HepG2 (cell line): Measurements from ENCODE around the gene CPEB3. TPM values are rescaled to one million over a fixed set of nuclear protein-coding genes. Genes with fewer than 3 reads are reported as not detected.

ENCODE experiments used
- ATAC-seq: fragments of 200-7000 bp; cut with Tn5 transposase; 3 replicates; pipeline ENCODE4 v1.9.1; 2020; ENCODE audit warnings: mild to moderate bottlenecking, moderate library complexity
- BruUV-seq: library from RNA; stranded (reverse); fragments of 400-500 nt; replicated peaks from 2 replicates; lab custom pipeline; 2021; lab: Mats Ljungman, UMichigan
- CTCF ChIA-PET: fragments of 300-600 bp; formaldehyde crosslinking; extraction: SDS; loops from one replicate; lab custom pipeline; 2021; ENCODE audit warnings: low total read pairs, inconsistent platforms, low intra/inter-chr PET ratio; lab: Yijun Ruan, JAX
- POLR2A ChIA-PET: fragments of 350-600 bp; sonication (Branson Sonifier 250); formaldehyde crosslinking; loops from one replicate; lab custom pipeline; 2020; ENCODE audit warnings: antibody characterized with exemption, inconsistent platforms; lab: Yijun Ruan, JAX
- DNase-seq: peaks from one replicate; pipeline ENCODE4 v3.0.0-alpha.2; 2015; ENCODE audit warnings: low spot score
- FAIRE-seq: peaks from 3 replicates; lab custom pipeline; 2011; peaks lifted over from hg19 to GRCh38; lab: Jason Lieb, UNC
- H2AFZ ChIP-seq: one replicate; pipeline ENCODE4 v1.6.1; 2011; ENCODE audit warnings: low read length, inconsistent platforms
- H3K27ac ChIP-seq: fragments of 300-600 bp; 3 replicates; pipeline ENCODE4 v1.8.0; 2011; ENCODE audit warnings: mixed run types, mild to moderate bottlenecking, mixed read lengths, low read length, inconsistent platforms; ENCODE audit not compliant: insufficient read depth; ENCODE audit errors: extremely low read length
- H3K27me3 ChIP-seq, 2 experiments: fragments of 200-600 bp in 1 of 2; 2 replicates in 1 of 2; 3 replicates in 1 of 2; pipeline versions ENCODE4 v1.6.0 to v1.8.0; 2011; ENCODE audit warnings: low read length in 2 of 2, mild to moderate bottlenecking in 2 of 2, moderate library complexity in 2 of 2, inconsistent platforms in 1 of 2; ENCODE audit not compliant: insufficient read depth in 2 of 2, control insufficient read depth in 1 of 2
- H3K36me3 ChIP-seq, 2 experiments: fragments of 200-600 bp in 1 of 2; replicated peaks in 1 of 2; 2 replicates in 1 of 2; 3 replicates in 1 of 2; pipeline versions ENCODE4 v1.5.1 to v1.8.0; 2011; ENCODE audit warnings: low read length in 2 of 2, inconsistent platforms in 1 of 2; ENCODE audit not compliant: insufficient read depth in 2 of 2, control insufficient read depth in 1 of 2
- H3K4me1 ChIP-seq: 2 replicates; pipeline ENCODE4 v1.5.1; 2012; ENCODE audit warnings: low read length, inconsistent platforms; ENCODE audit not compliant: insufficient read depth
- H3K4me2 ChIP-seq: 2 replicates; pipeline ENCODE4 v1.6.0; 2011; ENCODE audit warnings: low read depth, low read length, inconsistent platforms
- H3K4me3 ChIP-seq, 3 experiments: fragments of 200-600 bp in 1 of 3; sonication (generic), shearing (Covaris generic) in 1 of 3; replicated peaks in 1 of 3; 2 replicates each; pipeline ENCODE4 v1.5.1; 2011 to 2016; ENCODE audit warnings: low read length in 3 of 3, inconsistent platforms in 2 of 3, low read depth in 2 of 3, mild to moderate bottlenecking in 2 of 3, control low read depth in 1 of 3, mixed read lengths in 1 of 3; ENCODE audit not compliant: insufficient read depth in 1 of 3
- H3K79me2 ChIP-seq: one replicate; pipeline ENCODE4 v1.6.1; 2011; ENCODE audit warnings: low read length, inconsistent platforms; ENCODE audit not compliant: insufficient read depth
- H3K9ac ChIP-seq: 2 replicates; pipeline ENCODE4 v1.6.0; 2011; ENCODE audit warnings: mild to moderate bottlenecking, low read depth, low read length, inconsistent platforms; ENCODE audit not compliant: insufficient read depth
- H3K9me3 ChIP-seq: 2 replicates; pipeline ENCODE4 v1.5.1; 2012; ENCODE audit warnings: mild to moderate bottlenecking, low read length
- H4K20me1 ChIP-seq: 2 replicates; pipeline ENCODE4 v1.6.0; 2011; ENCODE audit warnings: inconsistent platforms, mild to moderate bottlenecking, low read length, moderate library complexity; ENCODE audit not compliant: insufficient read depth
- ARNT ChIP-seq: fragments of 450-650 bp; IDR thresholded peaks from 2 replicates; pipeline ENCODE4 v1.6.1; 2017
- ATF7 ChIP-seq, 2 experiments: fragments of 450-650 bp in 1 of 2; sonication (generic) in 1 of 2; formaldehyde crosslinking in 1 of 2; IDR thresholded peaks; 2 replicates each; pipeline versions ENCODE4 v1.4.0 to v1.6.1; 2016 to 2020; ENCODE audit warnings: antibody characterized with exemption in 1 of 2, mild to moderate bottlenecking in 1 of 2, missing genetic modification reagents in 1 of 2
- CBFB ChIP-seq: sonication (generic); formaldehyde crosslinking; IDR thresholded peaks from 2 replicates; pipeline ENCODE4 v1.4.0; 2020; ENCODE audit warnings: missing genetic modification reagents
- CREBL2 ChIP-seq: sonication (generic); formaldehyde crosslinking; IDR thresholded peaks from 2 replicates; pipeline ENCODE4 v1.8.1; 2023; ENCODE audit warnings: missing genetic modification reagents, mild to moderate bottlenecking, borderline replicate concordance
- DR1 ChIP-seq: sonication (generic); formaldehyde crosslinking; IDR thresholded peaks from 2 replicates; pipeline ENCODE4 v1.8.0; 2021; ENCODE audit warnings: mild to moderate bottlenecking, missing genetic modification reagents, inconsistent platforms
- ERF ChIP-seq: IDR thresholded peaks from 2 replicates; pipeline ENCODE4 v1.6.1; 2018; ENCODE audit warnings: missing biosample characterization, missing genetic modification reagents
- GATAD2A ChIP-seq: IDR thresholded peaks from 2 replicates; pipeline ENCODE4 v1.6.1; 2016
- HDAC6 ChIP-seq: fragments of 200-600 bp; sonication (generic); IDR thresholded peaks from 2 replicates; pipeline ENCODE4 v1.7.0; 2017; ENCODE audit warnings: mild to moderate bottlenecking, antibody characterized with exemption, low read length, low read depth
- MZF1 ChIP-seq: sonication (generic); formaldehyde crosslinking; IDR thresholded peaks from 2 replicates; pipeline ENCODE4 v1.8.1; 2023; ENCODE audit warnings: mild to moderate bottlenecking, missing genetic modification reagents, borderline replicate concordance
- NR3C1 ChIP-seq: sonication (generic); formaldehyde crosslinking; IDR thresholded peaks from 2 replicates; pipeline ENCODE4 v1.4.0; 2020; ENCODE audit warnings: missing genetic modification reagents
- TBX3 ChIP-seq: fragments of 450-650 bp; IDR thresholded peaks from 2 replicates; pipeline ENCODE4 v1.6.1; 2017; ENCODE audit warnings: antibody characterized with exemption, mild to moderate bottlenecking, inconsistent platforms, borderline replicate concordance
- TCF12 ChIP-seq, 2 experiments: fragments of 450-650 bp in 1 of 2; sonication (generic) in 1 of 2; formaldehyde crosslinking in 1 of 2; IDR thresholded peaks; 2 replicates each; pipeline versions ENCODE4 v1.6.1 to v1.8.0; 2017 to 2022; ENCODE audit warnings: antibody characterized with exemption in 1 of 2, mild to moderate bottlenecking in 1 of 2, missing genetic modification reagents in 1 of 2, moderate library complexity in 1 of 2
- TCF7 ChIP-seq: sonication (generic); IDR thresholded peaks from 2 replicates; pipeline ENCODE4 v1.6.1; 2016; ENCODE audit warnings: antibody characterized with exemption, low read depth
- ZFP37 ChIP-seq: sonication (generic); formaldehyde crosslinking; IDR thresholded peaks from 2 replicates; pipeline ENCODE4 v1.4.0; 2020; ENCODE audit warnings: missing genetic modification reagents, borderline replicate concordance
- ZNF33A ChIP-seq: sonication (generic); formaldehyde crosslinking; IDR thresholded peaks from 2 replicates; pipeline ENCODE4 v1.5.1; 2020; ENCODE audit warnings: missing genetic modification reagents, mild to moderate bottlenecking, moderate library complexity, borderline replicate concordance
- ZNF503 ChIP-seq: sonication (generic); formaldehyde crosslinking; IDR thresholded peaks from 2 replicates; pipeline ENCODE4 v1.4.0; 2020; ENCODE audit warnings: missing genetic modification reagents
- ZNF530 ChIP-seq: sonication (generic); formaldehyde crosslinking; IDR thresholded peaks from 2 replicates; pipeline ENCODE4 v1.5.0; 2020; ENCODE audit warnings: low read depth, mild to moderate bottlenecking, missing genetic modification reagents
- ZNF678 ChIP-seq: sonication (generic); formaldehyde crosslinking; IDR thresholded peaks from 2 replicates; pipeline ENCODE4 v1.4.0; 2020; ENCODE audit warnings: mild to moderate bottlenecking, missing genetic modification reagents
- ZNF772 ChIP-seq: sonication (generic); formaldehyde crosslinking; IDR thresholded peaks from 2 replicates; pipeline ENCODE4 v1.5.0; 2020; ENCODE audit warnings: mild to moderate bottlenecking, missing genetic modification reagents
- WGBS: methylation state at CpG from one replicate; pipeline ENCODE4 v1.1.6; 2017; ENCODE audit warnings: low lambda C conversion rate; 5-methylcytosine and 5-hydroxymethylcytosine counted together
- in situ Hi-C: cut with HindIII; loops from 2 replicates; pipeline ENCODE4 v1.10.0; 2017; ENCODE audit warnings: low pct_unique_long_range_greater_than_20kb; ENCODE audit not compliant: extremely low pct_ligation_motif_present
- intact Hi-C: fragments of 100-400 bp; cut with micrococcal nuclease; formaldehyde crosslinking; loops from one replicate; pipeline ENCODE4 v1.10.0; 2022; ENCODE audit not compliant: unreplicated experiment
- polyA plus RNA-seq, 8 experiments: library from polyadenylated mRNA; depleted of rRNA in 3 of 8; stranded (reverse) in 7 of 8; unstranded in 1 of 8; fragments of >200 nt; fragmentation: Illumina TruSeq in 4 of 8; extraction: Trizol in 4 of 8; gene quantifications; 2 replicates each; pipeline versions ENCODE4 v1.2.1 to v1.2.3, GENCODE V29; 2011 to 2016; ENCODE audit warnings: low read depth in 4 of 8, missing spikeins in 1 of 8, mixed read lengths in 1 of 8; ENCODE audit not compliant: insufficient read depth in 1 of 8
- total RNA-seq, 5 experiments: library from RNA; depleted of rRNA; stranded (reverse); fragments of >200 nt; fragmentation: Illumina TruSeq; extraction: Trizol; gene quantifications; 2 replicates each; pipeline ENCODE4 v1.2.3, GENCODE V29; 2016; ENCODE audit warnings: low read depth in 1 of 5

The CPEB3 gene
- total and polyA plus RNA-seq, 2 of the 13 experiments (the other 11 are each of a cell fraction or from before 2014, with no cell fraction given) = 0.66 to 0.70 TPM

DNA sequence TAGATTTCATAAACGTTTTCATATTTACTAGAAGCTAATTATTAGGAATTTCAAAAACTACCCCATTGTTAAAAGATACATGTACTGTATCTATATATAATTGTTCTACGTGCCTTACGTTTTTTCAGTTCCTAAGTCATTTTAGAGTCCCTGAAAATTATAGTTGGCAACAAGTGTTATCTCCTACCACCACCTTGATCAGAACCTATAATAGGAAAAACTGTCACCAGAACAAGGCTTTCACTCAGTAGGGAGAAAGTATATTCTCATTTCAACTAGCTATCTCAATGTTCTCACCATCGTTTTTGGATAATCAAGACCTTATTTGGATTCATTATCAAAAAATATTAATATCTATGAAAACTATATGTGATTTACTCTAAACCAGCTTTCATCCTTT is 107.7 kb downstream of the CPEB3 start:
- Histone ChIP-seq H3K9me3 (no peaks in the 10 kb centered on the region), H3K4me3 (no peak overlapping the region), H3K4me2 (no peak overlapping the region), H2AFZ (no peak overlapping the region), H3K27me3 (no peaks in the 10 kb centered on the region), H4K20me1 (no peaks in the 10 kb centered on the region), H3K36me3 (peaks cover 0 to 6% of the 10 kb centered on the region in 2 experiments; a peak in 1 of 5 replicates), H3K9ac (no peak overlapping the region), H3K79me2 (no peaks in the 10 kb centered on the region), H3K4me1 (no peaks in the 10 kb centered on the region)
- CTCF ChIA-PET = no interaction called here
- WGBS = 85% methylated on average over 4 of the region's 4 CpGs
- intact Hi-C loops = loop anchor here (5.0 kb wide), 1 partner anchor 109 kb away; the partner anchor contains the start of genes CPEB3 and MARCHF5
- in situ Hi-C loops = no loop called here
- DNase-seq (no peak), FAIRE-seq (no peak)
- POLR2A ChIA-PET = no interaction called here
- BruUV-seq = no TSS peak
- TF ChIP-seq CREBL2 (CRISPR knock-in tag) = no peak
- no peak for TF ChIP-seq TCF7
- no peak for TF ChIP-seq NR3C1 (CRISPR knock-in tag)
- TF ChIP-seq TBX3 = no peak
- TF ChIP-seq MZF1 (CRISPR knock-in tag) = no peak
- no peak for TF ChIP-seq GATAD2A
- no peak for TF ChIP-seq CBFB (CRISPR knock-in tag)
- TF ChIP-seq HDAC6 = no peak
- no peak for TF ChIP-seq DR1 (CRISPR knock-in tag)
- no peak for TF ChIP-seq ZNF772 (CRISPR knock-in tag)
- no peak for TF ChIP-seq ZNF503 (CRISPR knock-in tag)
- TF ChIP-seq ZNF33A (CRISPR knock-in tag) = no peak
- no peak for TF ChIP-seq ATF7 (IDR thresholded peaks at IDR 0.05)
- TF ChIP-seq ATF7 (CRISPR knock-in tag; IDR thresholded peaks at IDR 0.05) = no peak
- TF ChIP-seq TCF12 (IDR thresholded peaks at IDR 0.05) = no peak
- no peak for TF ChIP-seq TCF12 (CRISPR knock-in tag; IDR thresholded peaks at IDR 0.05)
- TF ChIP-seq ZFP37 (CRISPR knock-in tag) = no peak
- no peak for TF ChIP-seq ERF (CRISPR knock-in tag)
- TF ChIP-seq ZNF678 (CRISPR knock-in tag) = no peak
- no peak for TF ChIP-seq ZNF530
- no peak for TF ChIP-seq ARNT
- TF ChIP-seq, all 625 proteins: peak for 0
- ATAC-seq = no peak
- no peak overlapping the region for H3K27ac ChIP-seq
